Esophagus squamous epithelium (tissue), 5 donors: ENCODE measurements around the gene EHMT1. TPM values are rescaled to one million over a fixed set of nuclear protein-coding genes. Genes with fewer than 3 reads are reported as not detected.

Source experiments
- DNase-seq: peaks from one replicate; lab custom pipeline; 2025; lab: John Stamatoyannopoulos, UW
- H3K27ac ChIP-seq, 4 donors: fragments of 200-600 bp; sonication (generic); one replicate each; pipeline ENCODE4 v1.5.1; 2016 to 2019; ENCODE audit warnings: mild to moderate bottlenecking in 1 of 4
- H3K27me3 ChIP-seq, 4 donors: fragments of 200-600 bp; sonication (generic); 1 replicate in 3 of 4; 2 replicates in 1 of 4; pipeline versions ENCODE4 v1.5.1 to v1.6.0; 2017 to 2021; ENCODE audit warnings: antibody characterized with exemption in 1 of 4
- H3K36me3 ChIP-seq, 3 donors: fragments of 200-600 bp; sonication (generic); one replicate each; pipeline ENCODE4 v1.5.1; 2016 to 2019
- H3K4me1 ChIP-seq, 3 donors: fragments of 200-600 bp; sonication (generic); one replicate each; pipeline ENCODE4 v1.5.1; 2017 to 2019
- H3K4me3 ChIP-seq, 4 donors: fragments of 200-600 bp; sonication (generic); 1 replicate in 3 of 4; 2 replicates in 1 of 4; pipeline ENCODE4 v1.5.1; 2016 to 2019; ENCODE audit warnings: mild to moderate bottlenecking in 2 of 4, moderate library complexity in 1 of 4
- H3K9me3 ChIP-seq, 3 donors: fragments of 200-600 bp; sonication (generic); one replicate each; pipeline ENCODE4 v1.5.1; 2016 to 2019
- POLR2A ChIP-seq, 4 donors: fragments of 450-650 bp; IDR thresholded peaks; one replicate each; pipeline ENCODE4 v1.6.1; 2017; ENCODE audit warnings: antibody characterized with exemption in 4 of 4, mild to moderate bottlenecking in 4 of 4, moderate library complexity in 3 of 4
- WGBS, 2 donors: methylation state at CpG; one replicate each; pipeline ENCODE4 v1.1.5; 2018; 5-methylcytosine and 5-hydroxymethylcytosine counted together
- intact Hi-C: fragments of 100-400 bp; cut with DNase I; formaldehyde crosslinking; loops from one replicate; pipeline ENCODE4 v1.15.0; 2022
- total RNA-seq, 4 donors: library from RNA; depleted of rRNA; stranded (reverse); fragments of >200 nt; gene quantifications; one replicate each; pipeline ENCODE4 v1.1.0, GENCODE V29; 2016
- TF ChIP-seq, protein P1 (sequence below), 6 experiments: fragments of 450-650 bp in 4 of 6; fragments of 200-600 bp in 2 of 6; sonication (generic) in 2 of 6; IDR thresholded peaks; one replicate each; pipeline ENCODE4 v1.5.1; 2016 to 2019; ENCODE audit warnings: antibody characterized with exemption in 6 of 6, mild to moderate bottlenecking in 4 of 6, moderate library complexity in 4 of 6
- donor health status: DM: yes; HTN: yes; CAD: no.

EHMT1 gene
- total RNA-seq, 4 donors from 2014 or later = 42.8 to 87.0 (median 65.0) TPM

DNA sequence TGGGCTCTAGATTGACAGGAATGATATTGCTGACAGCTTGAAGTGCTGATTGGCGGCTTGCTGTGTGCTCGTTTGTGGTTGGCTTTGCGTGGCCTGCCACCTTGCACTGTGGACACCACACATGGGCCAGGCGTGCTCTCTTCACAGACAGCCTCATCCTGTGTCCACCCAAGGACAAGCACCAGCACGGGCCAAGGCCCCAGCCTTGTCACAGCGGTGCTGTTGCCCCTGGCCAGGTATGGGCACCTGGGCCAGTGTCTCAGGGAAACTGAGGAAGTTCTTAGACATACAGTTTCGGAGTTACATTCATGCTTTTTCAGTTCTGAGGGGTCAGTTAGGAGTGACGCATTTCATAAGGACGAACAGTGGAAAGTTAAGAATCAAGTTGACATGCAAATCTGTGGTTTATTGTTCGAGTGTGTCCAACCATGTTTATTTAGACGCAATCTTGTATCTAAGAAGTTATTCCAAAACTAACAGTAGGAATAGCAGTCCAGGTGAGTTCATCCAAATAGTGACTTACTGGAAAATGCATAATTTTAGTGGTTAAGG lies 125.9 kb downstream of the EHMT1 start:
- no peaks in the 10 kb centered on the region for H3K9me3 ChIP-seq
- H3K4me1 ChIP-seq = peaks cover 0 to 19% (median 3%) of the 10 kb centered on the region in 3 donors
- 76 to 89% methylated on average over 6 to 8 of the region's 11 CpGs for WGBS, 2 donors
- no peak overlapping the region for H3K27ac ChIP-seq
- H3K27me3 ChIP-seq = no peaks in the 10 kb centered on the region
- TF ChIP-seq, protein P1, sequence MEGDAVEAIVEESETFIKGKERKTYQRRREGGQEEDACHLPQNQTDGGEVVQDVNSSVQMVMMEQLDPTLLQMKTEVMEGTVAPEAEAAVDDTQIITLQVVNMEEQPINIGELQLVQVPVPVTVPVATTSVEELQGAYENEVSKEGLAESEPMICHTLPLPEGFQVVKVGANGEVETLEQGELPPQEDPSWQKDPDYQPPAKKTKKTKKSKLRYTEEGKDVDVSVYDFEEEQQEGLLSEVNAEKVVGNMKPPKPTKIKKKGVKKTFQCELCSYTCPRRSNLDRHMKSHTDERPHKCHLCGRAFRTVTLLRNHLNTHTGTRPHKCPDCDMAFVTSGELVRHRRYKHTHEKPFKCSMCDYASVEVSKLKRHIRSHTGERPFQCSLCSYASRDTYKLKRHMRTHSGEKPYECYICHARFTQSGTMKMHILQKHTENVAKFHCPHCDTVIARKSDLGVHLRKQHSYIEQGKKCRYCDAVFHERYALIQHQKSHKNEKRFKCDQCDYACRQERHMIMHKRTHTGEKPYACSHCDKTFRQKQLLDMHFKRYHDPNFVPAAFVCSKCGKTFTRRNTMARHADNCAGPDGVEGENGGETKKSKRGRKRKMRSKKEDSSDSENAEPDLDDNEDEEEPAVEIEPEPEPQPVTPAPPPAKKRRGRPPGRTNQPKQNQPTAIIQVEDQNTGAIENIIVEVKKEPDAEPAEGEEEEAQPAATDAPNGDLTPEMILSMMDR (IDR thresholded peaks at IDR 0.05) = no peak
- H3K4me3 ChIP-seq = no peak overlapping the region
- intact Hi-C loops = no loop called here
- peaks cover 6 to 96% (median 31%) of the 10 kb centered on the region in 3 donors for H3K36me3 ChIP-seq
- no peak for DNase-seq

DNA sequence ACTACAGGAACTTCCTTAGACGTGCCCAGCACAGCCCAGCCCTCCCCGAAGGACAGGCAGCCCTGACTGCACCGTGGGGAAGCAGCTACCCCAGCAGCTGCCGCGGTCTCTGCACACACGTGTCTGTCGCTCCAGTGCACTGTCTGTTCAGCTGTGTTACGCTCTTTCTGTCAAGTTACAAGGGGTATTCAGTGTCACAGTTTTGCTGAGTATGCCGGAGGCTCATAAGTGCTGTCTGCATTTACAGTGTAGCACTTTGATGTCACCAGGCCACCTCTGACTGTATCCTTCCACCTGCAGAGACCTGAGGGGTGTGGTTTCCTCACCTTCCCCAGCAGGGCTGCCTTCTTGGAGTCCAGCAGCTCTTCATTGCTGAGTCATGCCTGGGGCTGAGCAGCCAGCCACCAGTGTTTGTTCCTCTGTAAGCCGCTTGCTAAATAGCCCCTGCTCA lies 126.8 kb downstream of the EHMT1 start:
- TF ChIP-seq POLR2A (IDR thresholded peaks at IDR 0.05) = no peak
- TF ChIP-seq, protein P1 (IDR thresholded peaks at IDR 0.05) = no peak
- intact Hi-C loops = no loop called here
- Histone ChIP-seq H3K27me3 (no peaks in the 10 kb centered on the region), H3K27ac (no peak overlapping the region), H3K36me3 (peaks cover 6 to 91% (median 31%) of the 10 kb centered on the region in 3 donors), H3K4me3 (no peak overlapping the region), H3K9me3 (no peaks in the 10 kb centered on the region), H3K4me1 (peaks cover 0 to 10% (median 0%) of the 10 kb centered on the region in 3 donors)
- 74 to 84% methylated on average over 5 to 10 of the region's 10 CpGs for WGBS, 2 donors
- no peak for DNase-seq

DNA sequence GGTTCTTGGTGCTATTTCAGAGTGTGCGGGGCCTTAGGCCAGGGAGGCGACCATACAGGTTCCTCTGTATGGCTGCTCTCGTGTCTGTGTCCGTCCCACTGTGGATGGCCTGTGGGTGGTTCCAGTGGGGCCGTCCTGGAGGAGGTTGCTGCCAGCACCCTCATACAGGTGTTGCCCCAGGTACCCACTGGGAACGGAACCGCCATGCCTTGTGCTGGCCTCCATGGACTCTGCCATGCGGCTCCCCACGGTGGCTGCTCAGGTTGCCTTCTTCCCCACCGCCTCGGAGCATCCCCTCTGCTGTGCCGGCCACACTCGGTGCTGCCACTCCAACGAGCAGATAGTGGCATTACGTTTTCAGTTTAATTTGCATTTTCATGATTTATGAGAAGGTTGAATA lies 129.5 kb downstream of the EHMT1 start:
- peaks cover 0 to 7% (median 0%) of the 10 kb centered on the region in 3 donors for H3K4me1 ChIP-seq
- H3K27ac ChIP-seq = no peak overlapping the region
- H3K36me3 ChIP-seq = peaks cover 19 to 84% (median 31%) of the 10 kb centered on the region in 3 donors
- 98 to 100% methylated on average over 5 to 9 of the region's 15 CpGs for WGBS, 2 donors
- intact Hi-C loops = no loop called here
- H3K27me3 ChIP-seq = no peaks in the 10 kb centered on the region
- DNase-seq = no peak
- H3K9me3 ChIP-seq = no peaks in the 10 kb centered on the region
- TF ChIP-seq, protein P1 (IDR thresholded peaks at IDR 0.05) = no peak
- TF ChIP-seq POLR2A (IDR thresholded peaks at IDR 0.05) = no peak
- H3K4me3 ChIP-seq = no peak overlapping the region

DNA sequence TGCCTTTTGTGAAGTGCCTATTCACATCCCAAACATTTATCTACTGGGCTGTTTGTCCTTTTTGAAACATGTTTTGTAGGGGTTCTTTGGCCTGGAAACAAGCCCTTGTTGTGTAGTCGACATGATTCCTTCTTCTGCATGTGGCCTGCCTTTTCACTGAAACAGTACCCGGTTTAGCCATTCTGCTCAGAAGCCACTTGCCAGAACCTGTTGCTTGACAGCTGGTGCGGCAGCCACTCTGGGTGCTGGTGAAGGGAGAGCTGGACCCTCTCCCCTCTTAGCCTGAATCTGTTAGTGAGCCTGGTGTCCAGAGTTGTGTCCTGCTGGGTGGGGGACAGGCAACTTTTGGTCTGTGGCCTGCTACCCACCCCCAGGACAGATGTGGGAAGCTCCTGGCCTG lies 129.9 kb downstream of the EHMT1 start:
- DNase-seq = no peak
- WGBS, 2 donors = 63 to 80% methylated on average over 1 to 2 of the region's 3 CpGs
- H3K36me3 ChIP-seq = peaks cover 21 to 84% (median 27%) of the 10 kb centered on the region in 3 donors
- peaks cover 0 to 7% (median 0%) of the 10 kb centered on the region in 3 donors for H3K4me1 ChIP-seq
- H3K27ac ChIP-seq = no peak overlapping the region
- H3K4me3 ChIP-seq = no peak overlapping the region
- H3K27me3 ChIP-seq = no peaks in the 10 kb centered on the region
- no peak for TF ChIP-seq POLR2A (IDR thresholded peaks at IDR 0.05)
- TF ChIP-seq, protein P1 (IDR thresholded peaks at IDR 0.05) = no peak
- no peaks in the 10 kb centered on the region for H3K9me3 ChIP-seq
- intact Hi-C loops = no loop called here

DNA sequence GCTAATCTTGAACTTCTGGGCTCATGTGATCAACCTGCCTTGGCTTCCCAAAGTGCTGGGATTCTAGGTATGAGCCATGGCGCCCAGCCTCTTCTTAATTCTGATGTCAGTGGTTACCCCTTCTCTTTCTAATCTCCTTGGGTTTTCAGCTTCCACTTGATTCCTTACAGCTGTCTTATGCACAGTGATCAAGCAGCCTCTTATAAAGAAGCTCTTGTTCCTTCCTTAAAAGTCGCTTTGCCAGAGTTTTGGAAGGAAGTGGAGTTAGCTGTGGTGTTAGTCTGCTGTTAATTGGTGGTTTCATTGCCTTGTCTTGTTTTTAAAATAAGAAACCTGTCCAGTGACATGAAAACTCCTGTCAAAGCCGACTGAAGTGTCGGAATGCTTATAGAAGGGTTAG lies 130.7 kb downstream of the EHMT1 start:
- TF ChIP-seq, protein P1 (IDR thresholded peaks at IDR 0.05) = no peak
- no peak for TF ChIP-seq POLR2A (IDR thresholded peaks at IDR 0.05)
- 76 to 84% methylated on average over 4 of the region's 4 CpGs for WGBS, 2 donors
- H3K9me3 ChIP-seq = no peaks in the 10 kb centered on the region
- H3K27ac ChIP-seq = no peak overlapping the region
- intact Hi-C loops = no loop called here
- H3K27me3 ChIP-seq = no peaks in the 10 kb centered on the region
- peaks cover 19 to 84% (median 22%) of the 10 kb centered on the region in 3 donors for H3K36me3 ChIP-seq
- H3K4me1 ChIP-seq = peaks cover 0 to 7% (median 0%) of the 10 kb centered on the region in 3 donors
- no peak overlapping the region for H3K4me3 ChIP-seq
- DNase-seq = no peak
